ENCODE measurements around the gene XYLT1. TPM values are rescaled to one million over a fixed set of nuclear protein-coding genes. Genes with fewer than 3 reads are reported as not detected.
A peak's percentile ranks its signal among the peaks of the same experiment; 100 is the strongest.

Gene XYLT1
- total RNA-seq, 1 experiment from 2014 or later, result 14.5 TPM

GRCh38 chr16:17358846-17359245 lies 111.9 kb downstream of the XYLT1 start:
- Histone ChIP-seq H2BK12ac (ENCODE audit: insufficient read length, low read depth, low read length) (no peak overlapping the region), H4K91ac (ENCODE audit: insufficient read length, low read depth, low read length) (no peak overlapping the region), H3K9ac (ENCODE audit: extremely low read depth, insufficient read length, low read length) (no peak overlapping the region), H2BK15ac (ENCODE audit: low read depth, low read length) (no peak overlapping the region), H3K56ac (ENCODE audit: insufficient read length, low read depth, low read length) (no peak overlapping the region), H2AFZ (ENCODE audit: low read length) (no peak overlapping the region), H3K27ac (ENCODE audit: insufficient read length, low read depth, low read length) (no peak overlapping the region), H3K79me1 (ENCODE audit: insufficient read depth, low read depth, low read length, poor library complexity, severe bottlenecking) (no peaks in the 10 kb centered on the region), H2AK5ac (ENCODE audit: insufficient read length, low read length) (no peak overlapping the region), H2BK5ac (ENCODE audit: insufficient read length, low read length) (no peak overlapping the region), H3K4ac (ENCODE audit: low read depth, low read length) (no peak overlapping the region), H3K18ac (ENCODE audit: insufficient read length, low read depth, low read length) (no peak overlapping the region), H2BK20ac (ENCODE audit: low read depth, low read length, poor library complexity, severe bottlenecking) (no peak overlapping the region), H3K23me2 (ENCODE audit: insufficient read length, low read depth, low read length, poor library complexity, severe bottlenecking) (no peaks in the 10 kb centered on the region), H4K8ac (replicated peaks; ENCODE audit: insufficient read length, low read depth, low read length) (no peak overlapping the region), H3K4me1 (ENCODE audit: insufficient read depth, low read length) (peaks cover 3% of the 10 kb centered on the region; the same call in 1 of the 2 replicates), H3K79me2 (ENCODE audit: insufficient read depth, low read length) (no peaks in the 10 kb centered on the region), H3K14ac (ENCODE audit: insufficient read depth, low read length) (no peak overlapping the region), H4K5ac (ENCODE audit: insufficient read length, low read depth, low read length) (no peak overlapping the region), H3K27me3 (ENCODE audit: insufficient read depth, low read length) (no peaks in the 10 kb centered on the region), H3T11ph (ENCODE audit: low read length) (no peak overlapping the region), H4K20me1 (ENCODE audit: control insufficient read depth, insufficient read depth, insufficient read length) (no peaks in the 10 kb centered on the region), H3K23ac (ENCODE audit: insufficient read length, low read depth, low read length) (no peak overlapping the region), H3K9me3 (ENCODE audit: control insufficient read depth, low read depth, low read length) (no peaks in the 10 kb centered on the region), H3K4me2 (ENCODE audit: insufficient read depth, insufficient read length, low read length) (no peak overlapping the region), H2BK120ac (ENCODE audit: low read depth, low read length, poor library complexity, severe bottlenecking) (no peak overlapping the region)
- Mint-ChIP-seq H3K36me3 (ENCODE audit: insufficient read depth in 1 of 3, low read depth in 3 of 3) (peaks cover 0 to 1% (median 0%) of the 10 kb centered on the region in 3 experiments; a peak in 2 of 7 replicates), H3K27ac (peak overlapping the region in 1 of 3 experiments; percentile 49; a peak in 1 of 7 replicates), H3K4me1 (peaks cover 21 to 28% of the 10 kb centered on the region in 2 experiments), H3K4me3 (no peak overlapping the region), H3K27me3 (ENCODE audit: low read depth) (no peaks in the 10 kb centered on the region), H3K9me3 (no peaks in the 10 kb centered on the region)
- TF ChIP-seq CTCF (conservative IDR thresholded peaks at IDR 0.05), result no peak
- no peak for DNase-seq
- WGBS (ENCODE audit: extremely low coverage, insufficient read length, low lambda C conversion rate), result no CpG with 5 or more reads among the region's 3 CpGs

All from H9 (cell line).